Fibroblast of skin of abdomen (primary cell): Measurements from ENCODE around the gene REV3L.
"Not testable (repeated sequence)": the region's sequence is repeated elsewhere in the genome, so short reads cannot be mapped to it uniquely, and the experiment has no call there.

Experiments
- DNase-seq: peaks from one replicate; pipeline ENCODE4 v3.0.0-alpha.2; 2013

Gene REV3L

GRCh38 chr6:111377558-111378120, 105.4 kb downstream of the REV3L start:
- peak; percentile 15 for DNase-seq

GRCh38 chr6:111367393-111368088, 115.5 kb downstream of the REV3L start:
- no peak for DNase-seq

- peak; percentile 45 for DNase-seq
These were observed 121.4 kb downstream of the REV3L start for GRCh38 chr6:111361648-111362047.

- DNase-seq = no peak
These were observed 124.6 kb downstream of the REV3L start for GRCh38 chr6:111358454-111358853.

- DNase-seq = peak; percentile 73
These were observed 125.3 kb downstream of the REV3L start for GRCh38 chr6:111357705-111358104.

GRCh38 chr6:111356551-111356950, 126.5 kb downstream of the REV3L start:
- no peak for DNase-seq

GRCh38 chr6:111354758-111355555, 128.1 kb downstream of the REV3L start:
- no peak for DNase-seq

GRCh38 chr6:111353912-111354462, 129.0 kb downstream of the REV3L start:
- peak; percentile 12 for DNase-seq

- DNase-seq = no peak
These were observed 135.4 kb downstream of the REV3L start for GRCh38 chr6:111347589-111347988.

GRCh38 chr6:111342913-111343312, 140.1 kb downstream of the REV3L start:
- DNase-seq = no peak

GRCh38 chr6:111339294-111339693, 143.7 kb downstream of the REV3L start:
- no peak for DNase-seq

GRCh38 chr6:111338843-111339242, 144.2 kb downstream of the REV3L start:
- no peak for DNase-seq

GRCh38 chr6:111337829-111338236, 145.2 kb downstream of the REV3L start:
- DNase-seq = no peak

- DNase-seq = no peak
These were observed 153.0 kb downstream of the REV3L start for GRCh38 chr6:111329882-111330633.

- no peak for DNase-seq
These were observed 156.5 kb downstream of the REV3L start for GRCh38 chr6:111326563-111326962.

- no peak for DNase-seq
These were observed 160.9 kb downstream of the REV3L start for GRCh38 chr6:111322145-111322544.

GRCh38 chr6:111307950-111308349, 175.1 kb downstream of the REV3L start:
- not testable (repeated sequence) for DNase-seq

GRCh38 chr6:111307275-111307858, 175.7 kb downstream of the REV3L start:
- DNase-seq = no peak

GRCh38 chr6:111306104-111306888, 176.7 kb downstream of the REV3L start:
- DNase-seq = no peak

- no peak for DNase-seq
These were observed 181.1 kb downstream of the REV3L start for GRCh38 chr6:111301946-111302345.
